Fibroblast of lung (primary cell): Measurements from ENCODE around the gene SLC35A4. TPM values are rescaled to one million over a fixed set of nuclear protein-coding genes. Genes with fewer than 3 reads are reported as not detected.
"Not testable (repeated sequence)": the region's sequence is repeated elsewhere in the genome, so short reads cannot be mapped to it uniquely, and the experiment has no call there.

Source experiments
- DNase-seq, 2 donors: peaks; one replicate each; pipeline versions ENCODE4 v3.0.0 to v3.0.0-alpha.2; 2010; ENCODE audit warnings: low read depth in 2 of 2
- H2AFZ ChIP-seq: 2 replicates; pipeline ENCODE4 v1.5.1; 2012; ENCODE audit warnings: low read length, control low read depth, inconsistent platforms
- H3K27ac ChIP-seq: 2 replicates; pipeline ENCODE4 v1.5.1; 2011; ENCODE audit warnings: low read length, control low read depth; ENCODE audit not compliant: insufficient read depth
- H3K27me3 ChIP-seq: 2 replicates; pipeline ENCODE4 v1.5.1; 2011; ENCODE audit warnings: mild to moderate bottlenecking, low read length; ENCODE audit not compliant: control insufficient read depth, insufficient read depth
- H3K36me3 ChIP-seq: 2 replicates; pipeline ENCODE4 v1.5.1; 2011; ENCODE audit warnings: low read length; ENCODE audit not compliant: control insufficient read depth, insufficient read depth
- H3K4me1 ChIP-seq: 2 replicates; pipeline ENCODE4 v1.5.1; 2011; ENCODE audit warnings: low read length; ENCODE audit not compliant: control insufficient read depth, insufficient read depth; ENCODE audit errors: extremely low read depth
- H3K4me2 ChIP-seq: 2 replicates; pipeline ENCODE4 v1.5.1; 2011; ENCODE audit warnings: low read length, control low read depth; ENCODE audit not compliant: insufficient read depth; ENCODE audit errors: extremely low read depth
- H3K4me3 ChIP-seq, 4 experiments: fragments of 200-600 bp in 1 of 4; sonication (generic) in 1 of 4; replicated peaks in 1 of 4; 2 replicates each; pipeline ENCODE4 v1.5.1; 2011 to 2016; ENCODE audit warnings: low read length in 4 of 4, low read depth in 3 of 4, mild to moderate bottlenecking in 3 of 4, control low read depth in 2 of 4, inconsistent platforms in 1 of 4, mixed read lengths in 1 of 4; ENCODE audit not compliant: insufficient read depth in 1 of 4; ENCODE audit errors: control extremely low read depth in 1 of 4
- H3K79me2 ChIP-seq: 2 replicates; pipeline ENCODE4 v1.5.1; 2012; ENCODE audit warnings: mild to moderate bottlenecking, low read length, inconsistent platforms; ENCODE audit not compliant: control insufficient read depth, insufficient read depth
- H3K9ac ChIP-seq: 2 replicates; pipeline ENCODE4 v1.5.1; 2011; ENCODE audit warnings: mild to moderate bottlenecking, low read length, control low read depth; ENCODE audit not compliant: insufficient read depth
- H3K9me3 ChIP-seq: 2 replicates; pipeline ENCODE4 v1.5.1; 2012; ENCODE audit warnings: low read depth, low read length; ENCODE audit not compliant: control insufficient read depth, insufficient read depth
- H4K20me1 ChIP-seq: 2 replicates; pipeline ENCODE4 v1.5.1; 2011; ENCODE audit warnings: low read length; ENCODE audit not compliant: control insufficient read depth, insufficient read depth; ENCODE audit errors: extremely low read depth
- EZH2 ChIP-seq: IDR thresholded peaks from 2 replicates; pipeline ENCODE4 v1.5.1; 2012; ENCODE audit warnings: low read length, control low read depth, mild to moderate bottlenecking; ENCODE audit errors: missing control alignments
- polyA plus RNA-seq, 2 donors: library from polyadenylated mRNA; depleted of rRNA in 1 of 2; stranded (reverse) in 1 of 2; unstranded in 1 of 2; fragments of >200 nt; gene quantifications; 2 replicates each; pipeline ENCODE4 v1.2.1, GENCODE V29; 2011 to 2012; ENCODE audit warnings: missing spikeins in 1 of 2
- total RNA-seq: library from RNA; depleted of rRNA; stranded (reverse); fragments of >200 nt; gene quantifications from 2 replicates; pipeline ENCODE4 v1.2.1, GENCODE V29; 2014
- TF ChIP-seq, protein P1 (sequence below), 2 donors: IDR thresholded peaks in 1 of 2; conservative IDR thresholded peaks in 1 of 2; 1 replicate in 1 of 2; 2 replicates in 1 of 2; pipeline ENCODE4 v1.5.1; 2011 to 2012; ENCODE audit warnings: low read length in 2 of 2, control low read depth in 1 of 2, inconsistent platforms in 1 of 2, low read depth in 1 of 2, mild to moderate bottlenecking in 1 of 2

SLC35A4 gene
- total and polyA plus RNA-seq, 2 donors (not counting 1 experiment from before 2014, with no cell fraction given): 21.5 to 79.2 TPM

DNA sequence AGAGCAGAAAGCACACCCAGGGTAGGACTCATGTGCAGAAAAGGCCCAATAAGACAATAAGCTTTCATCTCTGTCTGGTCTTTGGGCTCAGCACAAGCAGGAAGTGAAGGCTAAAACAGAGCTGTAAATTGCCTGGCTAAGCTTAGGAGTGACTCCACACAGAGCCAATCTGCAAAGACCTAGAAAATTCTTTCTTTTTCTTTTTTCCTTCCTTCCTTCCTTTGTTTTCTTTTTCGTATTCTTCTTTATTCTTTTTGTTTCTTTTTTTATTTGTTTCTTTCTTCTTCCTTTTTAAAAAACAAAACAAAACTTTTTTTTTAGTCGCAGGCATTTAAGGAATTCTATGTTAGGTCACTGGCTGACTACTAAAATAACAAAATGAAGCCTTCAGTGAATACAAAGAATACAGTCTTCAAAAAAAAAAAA is 12.2 kb downstream of the SLC35A4 start:
- no peaks in the 10 kb centered on the region for H3K9me3 ChIP-seq
- no peaks in the 10 kb centered on the region for H3K4me1 ChIP-seq
- H3K9ac ChIP-seq: no peak overlapping the region
- H3K4me3 ChIP-seq: no peak overlapping the region
- TF ChIP-seq, protein P1, sequence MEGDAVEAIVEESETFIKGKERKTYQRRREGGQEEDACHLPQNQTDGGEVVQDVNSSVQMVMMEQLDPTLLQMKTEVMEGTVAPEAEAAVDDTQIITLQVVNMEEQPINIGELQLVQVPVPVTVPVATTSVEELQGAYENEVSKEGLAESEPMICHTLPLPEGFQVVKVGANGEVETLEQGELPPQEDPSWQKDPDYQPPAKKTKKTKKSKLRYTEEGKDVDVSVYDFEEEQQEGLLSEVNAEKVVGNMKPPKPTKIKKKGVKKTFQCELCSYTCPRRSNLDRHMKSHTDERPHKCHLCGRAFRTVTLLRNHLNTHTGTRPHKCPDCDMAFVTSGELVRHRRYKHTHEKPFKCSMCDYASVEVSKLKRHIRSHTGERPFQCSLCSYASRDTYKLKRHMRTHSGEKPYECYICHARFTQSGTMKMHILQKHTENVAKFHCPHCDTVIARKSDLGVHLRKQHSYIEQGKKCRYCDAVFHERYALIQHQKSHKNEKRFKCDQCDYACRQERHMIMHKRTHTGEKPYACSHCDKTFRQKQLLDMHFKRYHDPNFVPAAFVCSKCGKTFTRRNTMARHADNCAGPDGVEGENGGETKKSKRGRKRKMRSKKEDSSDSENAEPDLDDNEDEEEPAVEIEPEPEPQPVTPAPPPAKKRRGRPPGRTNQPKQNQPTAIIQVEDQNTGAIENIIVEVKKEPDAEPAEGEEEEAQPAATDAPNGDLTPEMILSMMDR (conservative IDR thresholded peaks at IDR 0.05 in 1 of 2, IDR thresholded peaks at IDR 0.05 in 1 of 2; ENCODE audit: low read depth in 1 of 2, low read length in 2 of 2): no peak
- TF ChIP-seq EZH2: no peak
- H3K27ac ChIP-seq: no peak overlapping the region
- no peaks in the 10 kb centered on the region for H3K27me3 ChIP-seq
- no peaks in the 10 kb centered on the region for H3K36me3 ChIP-seq
- no peak overlapping the region for H3K4me2 ChIP-seq
- H2AFZ ChIP-seq: no peak overlapping the region
- no peak for DNase-seq
- no peaks in the 10 kb centered on the region for H3K79me2 ChIP-seq
- no peaks in the 10 kb centered on the region for H4K20me1 ChIP-seq

DNA sequence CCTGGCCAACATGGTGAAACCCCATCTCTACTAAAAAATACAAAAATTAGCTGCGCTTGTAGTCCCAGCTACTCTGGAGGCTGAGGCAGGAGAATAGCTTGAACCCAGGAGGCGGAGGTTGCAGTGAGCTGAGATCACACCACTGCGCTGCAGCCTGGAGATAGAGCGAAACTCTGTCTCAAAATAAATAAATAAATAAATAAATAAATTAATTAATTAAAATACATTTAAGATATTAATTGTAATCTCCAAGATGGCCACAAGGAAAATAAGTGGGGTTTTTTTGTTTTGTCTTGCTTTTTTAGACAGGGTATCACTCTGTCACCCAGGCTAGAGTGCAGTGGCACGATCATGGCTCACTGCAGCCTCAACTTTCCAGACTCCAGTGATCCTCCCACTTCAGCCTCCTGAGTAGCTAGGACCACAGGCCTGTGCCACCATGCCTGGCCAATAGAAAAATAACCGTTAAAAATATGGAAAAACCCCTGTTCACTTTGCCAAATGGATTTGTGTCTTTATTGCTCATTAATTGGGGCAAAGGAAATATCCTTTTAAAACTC is 14.6 kb downstream of the SLC35A4 start:
- not testable (repeated sequence) for H3K9ac ChIP-seq, DNase-seq, H3K27ac ChIP-seq, H3K79me2 ChIP-seq, H3K36me3 ChIP-seq, H3K4me1 ChIP-seq, H3K4me3 ChIP-seq, H3K9me3 ChIP-seq, H3K27me3 ChIP-seq, H2AFZ ChIP-seq, H4K20me1 ChIP-seq, H3K4me2 ChIP-seq

DNA sequence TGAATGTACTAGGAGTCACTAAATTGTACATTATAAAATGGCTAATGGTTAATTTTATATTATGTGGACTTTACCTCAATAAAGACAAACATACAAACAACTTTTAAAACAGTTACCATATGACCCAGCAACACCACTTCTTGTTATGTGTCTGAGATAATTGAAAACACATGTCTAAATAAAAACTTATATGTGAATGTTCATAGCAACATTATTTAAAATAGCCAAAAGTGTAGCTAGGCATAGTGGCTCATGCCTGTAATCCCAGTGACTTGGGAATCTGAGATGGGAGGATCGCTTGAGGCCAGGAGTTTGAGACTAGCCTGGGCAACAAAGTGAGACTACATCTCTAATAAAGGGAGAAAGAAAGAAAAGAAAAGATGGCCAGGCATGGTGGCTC is 22.9 kb downstream of the SLC35A4 start:
- H3K79me2 ChIP-seq: no peaks in the 10 kb centered on the region
- no peak overlapping the region for H3K4me3 ChIP-seq
- H3K9me3 ChIP-seq: no peaks in the 10 kb centered on the region
- no peak for DNase-seq
- H4K20me1 ChIP-seq: no peaks in the 10 kb centered on the region
- no peak overlapping the region for H3K9ac ChIP-seq
- H2AFZ ChIP-seq: no peak overlapping the region
- peaks cover 4% of the 10 kb centered on the region for H3K4me1 ChIP-seq
- H3K27ac ChIP-seq: no peak overlapping the region
- no peak overlapping the region for H3K4me2 ChIP-seq
- no peak for TF ChIP-seq EZH2
- TF ChIP-seq, protein P1 (conservative IDR thresholded peaks at IDR 0.05 in 1 of 2, IDR thresholded peaks at IDR 0.05 in 1 of 2; ENCODE audit: low read depth in 1 of 2, low read length in 2 of 2): no peak
- H3K27me3 ChIP-seq: no peaks in the 10 kb centered on the region
- no peaks in the 10 kb centered on the region for H3K36me3 ChIP-seq
